ENCODE measurements around the gene PJA2.
A peak's percentile ranks its signal among the peaks of the same experiment; 100 is the strongest.

Gene PJA2

DNA sequence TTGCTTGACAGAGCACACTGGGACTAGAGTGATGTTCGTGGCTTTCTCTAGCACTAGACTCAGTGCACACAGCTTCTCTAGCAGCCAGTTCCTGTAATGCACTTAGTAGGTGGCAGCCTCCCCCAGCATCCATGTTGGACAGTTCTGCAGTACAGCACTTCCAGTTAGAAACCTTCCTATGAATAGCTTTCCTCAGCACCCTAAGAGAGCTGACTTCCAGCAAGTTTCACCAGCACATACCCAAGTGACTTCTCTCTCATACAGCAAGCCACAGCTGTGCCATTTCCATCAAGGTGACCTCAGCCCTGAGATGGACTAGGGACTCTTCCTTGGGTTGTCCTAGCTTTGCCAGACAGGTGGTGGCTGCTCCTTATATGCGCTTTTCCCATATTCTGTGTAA lies 60.4 kb downstream of the PJA2 start:
- no peak for DNase-seq

GRCh38 chr5:109347252-109347888 lies 62.4 kb downstream of the PJA2 start:
- no peak for DNase-seq

- DNase-seq: no peak
Measured at GRCh38 chr5:109345699-109346098, 64.1 kb downstream of the PJA2 start.

DNA sequence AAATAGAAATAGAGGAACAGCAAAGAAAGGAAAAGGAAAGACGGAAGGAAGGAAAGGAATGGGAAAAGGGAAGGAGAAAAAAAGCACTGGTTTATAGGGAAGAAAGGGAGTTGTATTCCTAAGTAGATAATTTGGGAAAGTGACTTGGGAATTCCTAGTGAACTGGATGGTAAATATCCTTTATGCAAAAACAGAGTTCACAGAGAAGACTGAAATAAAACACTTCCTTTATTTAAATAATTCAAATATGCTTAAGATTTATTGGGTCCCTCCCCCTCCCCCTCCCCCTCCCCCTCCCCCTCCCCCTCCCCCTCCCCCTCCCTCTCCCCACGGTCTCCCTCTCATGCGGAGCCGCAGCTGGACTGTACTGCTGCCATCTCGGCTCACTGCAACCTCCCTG lies 69.4 kb downstream of the PJA2 start:
- DNase-seq: no peak

DNA sequence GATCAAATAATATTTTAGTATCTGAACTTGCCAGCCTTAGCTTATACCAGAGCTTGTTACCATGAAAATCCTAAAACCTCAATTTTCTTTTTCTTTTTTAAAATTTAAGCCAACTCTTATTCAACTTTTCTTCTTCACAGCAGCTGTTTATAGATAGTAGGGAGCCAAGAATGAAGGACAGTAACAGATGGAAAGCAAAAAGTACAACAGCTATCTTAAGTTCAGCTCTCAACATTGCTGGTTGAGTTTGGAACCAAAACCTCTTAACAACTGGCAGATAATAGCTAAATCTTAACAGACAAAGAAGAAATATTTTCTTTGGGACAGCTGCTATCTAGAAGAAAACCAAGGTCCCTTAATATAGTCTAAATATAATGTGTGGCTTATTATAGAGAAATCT lies 74.7 kb downstream of the PJA2 start:
- DNase-seq: no peak

DNA sequence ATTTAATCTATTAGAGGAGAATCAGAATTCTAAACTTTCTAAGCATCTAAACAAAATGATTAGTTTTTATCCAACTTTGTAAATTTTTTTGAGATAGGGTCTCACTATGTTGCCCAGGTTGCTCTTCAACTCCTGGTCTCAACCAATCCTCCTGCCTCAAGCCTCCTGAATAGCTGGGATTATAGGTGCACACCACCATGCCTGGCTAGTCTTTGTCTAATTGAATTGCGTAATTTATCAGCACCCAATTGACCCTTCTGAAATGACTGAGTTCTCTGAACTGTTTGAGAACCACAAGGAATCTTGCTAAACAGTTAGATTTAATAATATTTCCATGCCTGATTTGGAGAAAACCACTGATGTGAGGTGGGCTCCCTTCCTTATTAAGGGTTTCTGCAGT lies 75.7 kb downstream of the PJA2 start:
- DNase-seq: no peak

- no peak for DNase-seq
Measured at GRCh38 chr5:109329333-109330237, 80.2 kb downstream of the PJA2 start.

DNA sequence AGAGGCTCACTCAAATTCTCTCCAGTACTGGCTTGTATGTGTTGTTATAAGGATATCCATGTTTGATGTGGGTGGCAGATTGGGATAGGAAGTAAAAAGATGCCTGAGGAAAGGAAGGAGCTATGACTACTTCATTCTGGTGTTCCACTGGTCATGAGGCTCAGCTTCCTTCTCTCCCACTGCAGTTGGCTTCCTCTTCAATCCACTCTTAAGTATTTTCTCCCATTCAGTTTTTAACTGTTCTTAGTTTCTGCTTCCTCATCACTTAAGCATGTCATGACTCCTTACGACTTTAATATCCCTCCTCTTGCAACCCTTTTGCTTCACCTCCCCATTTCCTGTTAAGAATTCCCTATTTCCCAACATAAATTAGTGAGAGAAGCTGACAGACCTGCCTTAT lies 81.1 kb downstream of the PJA2 start:
- DNase-seq: no peak

GRCh38 chr5:109327570-109327969 lies 82.2 kb downstream of the PJA2 start:
- DNase-seq: no peak

DNA sequence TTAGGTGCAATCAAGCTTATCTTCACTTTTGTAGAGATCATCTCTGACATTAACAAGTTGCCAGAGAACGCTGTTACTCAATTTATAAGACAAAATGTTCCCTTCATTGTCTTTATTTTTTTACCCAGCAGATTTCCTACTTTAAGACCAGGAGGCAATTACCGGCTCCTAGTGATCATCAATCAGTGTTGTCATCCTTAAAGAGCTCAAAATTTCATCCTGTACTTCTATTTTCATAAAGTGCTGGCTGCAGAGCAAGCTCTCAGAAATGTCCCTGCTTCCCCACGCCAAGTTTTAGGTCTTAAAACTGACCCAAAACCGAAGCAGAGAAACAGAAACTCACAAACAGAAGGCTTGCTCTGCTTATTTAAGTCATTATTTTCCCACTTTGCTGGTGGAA lies 82.9 kb downstream of the PJA2 start:
- no peak for DNase-seq

- DNase-seq: no peak
Measured at GRCh38 chr5:109325456-109325855, 84.3 kb downstream of the PJA2 start.

GRCh38 chr5:109324931-109325330 lies 84.8 kb downstream of the PJA2 start:
- DNase-seq: no peak

GRCh38 chr5:109324351-109324750 lies 85.4 kb downstream of the PJA2 start:
- no peak for DNase-seq

DNA sequence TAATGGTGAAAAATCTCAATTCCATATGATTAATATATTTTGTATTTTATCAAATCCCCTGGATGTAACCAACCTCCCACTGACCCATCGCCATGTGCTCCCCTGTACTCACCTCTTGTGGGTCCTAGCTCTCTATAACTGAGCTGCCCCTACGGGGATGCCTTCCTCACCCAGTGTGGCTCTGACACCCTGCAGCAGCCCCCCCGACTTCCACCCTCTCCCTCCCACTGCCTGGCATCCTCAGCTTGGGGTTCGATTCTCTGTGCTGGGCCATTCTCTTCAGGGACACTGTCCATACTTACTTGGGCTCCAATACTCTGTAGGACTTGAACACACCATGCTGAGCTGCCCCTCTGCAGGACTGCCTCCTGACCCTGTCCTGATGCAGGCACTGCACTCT lies 87.1 kb downstream of the PJA2 start:
- DNase-seq: no peak

GRCh38 chr5:109319351-109319750 lies 90.4 kb downstream of the PJA2 start:
- DNase-seq: no peak

DNA sequence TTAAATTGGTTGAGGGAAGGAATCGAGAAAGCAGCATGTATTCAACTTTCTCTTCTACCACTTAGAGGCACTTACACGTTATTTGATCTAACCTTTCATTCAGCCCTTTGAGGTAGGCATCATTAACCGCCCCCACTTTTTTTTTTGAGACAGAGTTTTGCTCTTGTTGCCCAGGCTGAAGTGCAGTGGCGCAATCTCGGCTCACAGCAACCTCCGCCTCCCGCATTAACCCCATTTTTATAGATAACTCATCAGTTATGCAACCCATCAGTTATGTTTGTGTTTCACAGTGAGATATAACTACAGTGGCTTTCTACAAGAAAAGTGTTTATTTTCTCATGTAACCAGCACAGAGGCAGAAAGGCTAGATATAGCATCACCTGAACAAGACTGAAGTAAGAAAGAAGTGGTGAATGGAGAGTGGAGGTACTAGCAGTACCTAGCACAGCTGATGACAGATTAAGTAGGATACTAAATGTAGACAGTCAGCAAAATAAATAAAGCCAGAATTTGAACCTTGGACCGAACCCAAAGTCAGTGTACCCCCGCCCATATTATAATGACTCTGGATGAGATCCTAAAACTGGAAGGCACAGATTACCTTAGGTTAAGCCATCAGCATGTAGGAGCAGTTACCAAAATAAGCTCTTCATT lies 91.2 kb downstream of the PJA2 start:
- DNase-seq: peak; percentile 43

GRCh38 chr5:109316634-109317033 lies 93.1 kb downstream of the PJA2 start:
- no peak for DNase-seq

DNA sequence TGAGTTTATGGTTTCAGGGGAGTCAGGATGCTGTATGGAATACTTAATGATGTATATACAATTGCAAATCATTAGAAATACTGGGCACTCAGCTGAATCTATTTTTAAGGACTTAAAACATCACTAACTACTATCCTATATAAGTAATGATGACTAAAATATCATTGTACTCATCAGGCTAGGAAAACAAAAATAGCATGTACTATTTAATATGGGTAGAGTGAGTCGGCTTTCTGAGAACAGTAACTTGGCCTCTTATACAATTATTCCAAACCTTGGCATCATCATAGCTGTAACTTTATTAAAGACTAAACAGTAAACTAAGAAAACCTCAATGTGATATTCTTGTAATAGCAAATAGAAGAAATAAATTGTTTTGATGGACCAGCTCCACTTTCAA lies 94.5 kb downstream of the PJA2 start:
- no peak for DNase-seq

GRCh38 chr5:109313127-109313526 lies 96.6 kb downstream of the PJA2 start:
- DNase-seq: no peak

DNA sequence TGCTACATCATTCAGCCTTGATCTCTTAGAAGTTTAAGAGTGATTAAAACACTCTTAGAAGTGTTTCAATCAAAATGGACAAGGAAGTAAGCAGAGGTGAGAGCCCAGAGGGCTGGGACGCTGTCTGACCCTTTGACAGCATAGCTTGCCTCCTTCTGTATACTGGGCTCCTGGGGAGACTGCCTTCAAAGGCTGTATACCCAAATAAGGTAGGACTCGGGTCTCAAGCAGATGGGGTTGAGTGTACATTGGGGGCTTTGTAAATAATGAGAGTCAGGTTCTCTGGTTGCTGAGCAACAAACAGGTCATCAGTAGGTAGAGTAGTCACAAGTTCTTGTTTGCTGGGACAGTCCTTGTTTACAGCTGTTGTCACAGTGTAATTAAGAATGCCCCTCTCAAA lies 97.1 kb downstream of the PJA2 start:
- no peak for DNase-seq

DNA sequence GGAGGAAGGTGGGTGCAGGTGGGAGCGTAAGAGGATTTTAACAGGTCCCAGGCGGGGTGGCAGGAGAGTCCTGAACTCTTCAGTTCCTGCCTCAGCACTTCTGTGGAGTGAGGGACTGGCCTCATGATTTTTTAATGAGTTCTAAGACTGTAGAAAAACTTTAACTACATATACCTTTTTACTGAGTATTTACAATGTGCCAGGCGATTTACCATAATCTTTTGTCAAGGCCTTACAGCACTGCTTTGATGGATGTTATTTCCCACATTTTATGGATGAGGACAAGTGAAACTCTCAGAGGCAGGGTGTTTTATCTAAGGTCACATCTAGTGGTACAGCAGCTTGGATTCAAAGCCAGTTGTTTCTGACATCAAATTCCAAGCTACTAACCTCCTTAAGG lies 99.5 kb downstream of the PJA2 start:
- DNase-seq: no peak

GRCh38 chr5:109309326-109310063 lies 100.3 kb downstream of the PJA2 start:
- DNase-seq: no peak

GRCh38 chr5:109307951-109308350 lies 101.8 kb downstream of the PJA2 start:
- no peak for DNase-seq
